Panc1 (cell line): ENCODE measurements around the gene CALHM1. TPM values are rescaled to one million over a fixed set of nuclear protein-coding genes. Genes with fewer than 3 reads are reported as not detected.

ENCODE experiments used
- ATAC-seq: fragments of 200-7000 bp; cut with Tn5 transposase; 2 replicates; pipeline ENCODE4 v1.9.1; 2020; ENCODE audit warnings: mild to moderate bottlenecking, moderate library complexity
- BruUV-seq: library from RNA; stranded (reverse); fragments of 400-500 nt; replicated peaks from 2 replicates; lab custom pipeline; 2021; lab: Mats Ljungman, UMichigan
- CTCF ChIA-PET: fragments of 300-600 bp; sonication (Branson Sonifier 250); formaldehyde crosslinking; loops from one replicate; lab custom pipeline; 2022; ENCODE audit warnings: antibody characterized with exemption; lab: Charles Lee
- POLR2A ChIA-PET: fragments of 300-600 bp; sonication (Branson Sonifier 250); formaldehyde crosslinking; loops from one replicate; lab custom pipeline; 2022; ENCODE audit warnings: antibody characterized with exemption; lab: Charles Lee
- DNase-seq: peaks from one replicate; pipeline ENCODE4 v3.0.0-alpha.2; 2010; ENCODE audit warnings: low read depth, low spot score
- H3K27ac ChIP-seq: 2 replicates; pipeline ENCODE4 v1.5.1; 2011; ENCODE audit warnings: mild to moderate bottlenecking, low read length, inconsistent platforms
- H3K27me3 ChIP-seq: fragments of 200-500 bp; sonication (Bioruptor generic); 2 replicates; pipeline ENCODE4 v1.6.0; 2014; ENCODE audit warnings: low read length, inconsistent platforms; ENCODE audit not compliant: control insufficient read depth, insufficient read depth
- H3K36me3 ChIP-seq: fragments of 200-500 bp; sonication (Bioruptor generic); 2 replicates; pipeline ENCODE4 v1.5.1; 2014; ENCODE audit warnings: inconsistent platforms, mild to moderate bottlenecking, low read length, moderate library complexity; ENCODE audit not compliant: control insufficient read depth, insufficient read depth
- H3K4me1 ChIP-seq: 2 replicates; pipeline ENCODE4 v1.5.1; 2011; ENCODE audit warnings: inconsistent platforms, mild to moderate bottlenecking, low read length, moderate library complexity; ENCODE audit not compliant: control insufficient read depth, insufficient read depth
- H3K4me3 ChIP-seq, 2 experiments: 2 replicates each; pipeline ENCODE4 v1.5.1; 2011 to 2012; ENCODE audit warnings: low read depth in 2 of 2, low read length in 2 of 2, mild to moderate bottlenecking in 2 of 2, inconsistent platforms in 1 of 2, moderate library complexity in 1 of 2
- H3K9me3 ChIP-seq: fragments of 200-500 bp; sonication (Bioruptor generic); 2 replicates; pipeline ENCODE4 v1.5.1; 2014; ENCODE audit warnings: low read depth, mild to moderate bottlenecking, inconsistent platforms, low read length, moderate library complexity; ENCODE audit not compliant: control insufficient read depth, insufficient read depth
- CTCF ChIP-seq: fragments of 450-650 bp; IDR thresholded peaks from 2 replicates; pipeline ENCODE4 v1.5.1; 2017; ENCODE audit warnings: mild to moderate bottlenecking
- POLR2AphosphoS5 ChIP-seq: IDR thresholded peaks from 2 replicates; pipeline ENCODE4 v1.6.1; 2012; ENCODE audit warnings: mild to moderate bottlenecking, low read depth, low read length, moderate library complexity
- SIN3A ChIP-seq: IDR thresholded peaks from 2 replicates; pipeline ENCODE4 v1.6.1; 2012; ENCODE audit warnings: low read depth, mild to moderate bottlenecking, low read length, moderate library complexity, borderline replicate concordance; ENCODE audit not compliant: insufficient read depth
- TCF7L2 ChIP-seq: IDR thresholded peaks from 2 replicates; pipeline ENCODE4 v1.6.1; 2011; ENCODE audit warnings: mild to moderate bottlenecking, low read depth, low read length, inconsistent platforms
- in situ Hi-C: cut with HindIII; loops from 2 replicates; pipeline ENCODE4 v1.10.0; 2016; ENCODE audit warnings: low sequenced_read_pairs, low pct_unique_long_range_greater_than_20kb
- intact Hi-C: fragments of 100-400 bp; cut with micrococcal nuclease; formaldehyde crosslinking; loops from one replicate; pipeline ENCODE4 v1.10.0; 2022; ENCODE audit not compliant: unreplicated experiment
- total RNA-seq: library from RNA; stranded (reverse); gene quantifications from one replicate; pipeline ENCODE4 v1.2.1, GENCODE V29; 2021; ENCODE audit not compliant: unreplicated experiment
- TF ChIP-seq, protein P1 (sequence below), 2 experiments: IDR thresholded peaks; 2 replicates each; pipeline ENCODE4 v1.6.1; 2011 to 2012; ENCODE audit warnings: low read depth in 2 of 2, control low read depth in 1 of 2, low read length in 1 of 2, mild to moderate bottlenecking in 1 of 2, moderate library complexity in 1 of 2; ENCODE audit not compliant: insufficient read depth in 1 of 2

Gene CALHM1
- total RNA-seq, 1 experiment from 2014 or later, result not detected

DNA sequence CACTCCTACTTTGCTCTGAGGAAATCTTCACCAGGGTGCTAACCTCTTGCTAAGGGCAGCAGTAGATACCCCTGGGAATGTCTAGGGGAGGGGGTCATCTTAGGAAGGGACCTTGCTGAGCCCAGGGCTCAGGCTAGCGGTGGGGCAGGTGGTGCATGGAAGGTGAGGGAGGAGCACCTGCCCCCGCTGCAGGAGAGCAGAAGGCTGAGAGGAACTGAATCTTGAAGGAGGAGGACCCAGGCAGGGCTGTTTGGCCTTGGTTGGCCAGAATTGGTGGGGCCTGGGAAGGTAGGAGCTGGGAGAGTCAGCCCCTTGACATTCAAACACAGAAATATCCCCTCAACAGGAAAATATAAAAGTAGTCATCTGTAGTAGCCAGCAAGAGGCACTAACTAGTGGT is 13.3 kb upstream of the CALHM1 start:
- POLR2A ChIA-PET, result no interaction called here
- CTCF ChIA-PET, result no interaction called here
- ATAC-seq, result no peak
- TF ChIP-seq, protein P1, sequence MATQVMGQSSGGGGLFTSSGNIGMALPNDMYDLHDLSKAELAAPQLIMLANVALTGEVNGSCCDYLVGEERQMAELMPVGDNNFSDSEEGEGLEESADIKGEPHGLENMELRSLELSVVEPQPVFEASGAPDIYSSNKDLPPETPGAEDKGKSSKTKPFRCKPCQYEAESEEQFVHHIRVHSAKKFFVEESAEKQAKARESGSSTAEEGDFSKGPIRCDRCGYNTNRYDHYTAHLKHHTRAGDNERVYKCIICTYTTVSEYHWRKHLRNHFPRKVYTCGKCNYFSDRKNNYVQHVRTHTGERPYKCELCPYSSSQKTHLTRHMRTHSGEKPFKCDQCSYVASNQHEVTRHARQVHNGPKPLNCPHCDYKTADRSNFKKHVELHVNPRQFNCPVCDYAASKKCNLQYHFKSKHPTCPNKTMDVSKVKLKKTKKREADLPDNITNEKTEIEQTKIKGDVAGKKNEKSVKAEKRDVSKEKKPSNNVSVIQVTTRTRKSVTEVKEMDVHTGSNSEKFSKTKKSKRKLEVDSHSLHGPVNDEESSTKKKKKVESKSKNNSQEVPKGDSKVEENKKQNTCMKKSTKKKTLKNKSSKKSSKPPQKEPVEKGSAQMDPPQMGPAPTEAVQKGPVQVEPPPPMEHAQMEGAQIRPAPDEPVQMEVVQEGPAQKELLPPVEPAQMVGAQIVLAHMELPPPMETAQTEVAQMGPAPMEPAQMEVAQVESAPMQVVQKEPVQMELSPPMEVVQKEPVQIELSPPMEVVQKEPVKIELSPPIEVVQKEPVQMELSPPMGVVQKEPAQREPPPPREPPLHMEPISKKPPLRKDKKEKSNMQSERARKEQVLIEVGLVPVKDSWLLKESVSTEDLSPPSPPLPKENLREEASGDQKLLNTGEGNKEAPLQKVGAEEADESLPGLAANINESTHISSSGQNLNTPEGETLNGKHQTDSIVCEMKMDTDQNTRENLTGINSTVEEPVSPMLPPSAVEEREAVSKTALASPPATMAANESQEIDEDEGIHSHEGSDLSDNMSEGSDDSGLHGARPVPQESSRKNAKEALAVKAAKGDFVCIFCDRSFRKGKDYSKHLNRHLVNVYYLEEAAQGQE (IDR thresholded peaks at IDR 0.05; ENCODE audit: insufficient read depth in 1 of 2, low read depth in 2 of 2, low read length in 1 of 2), result no peak
- no peak for TF ChIP-seq CTCF
- no peak for DNase-seq
- BruUV-seq, result no TSS peak
- Histone ChIP-seq H3K4me3 (no peak overlapping the region), H3K27me3 (no peaks in the 10 kb centered on the region; the same call in 1 of the 2 replicates), H3K27ac (no peak overlapping the region), H3K9me3 (no peaks in the 10 kb centered on the region), H3K4me1 (no peaks in the 10 kb centered on the region), H3K36me3 (no peaks in the 10 kb centered on the region)
- in situ Hi-C loops (loop anchor here (10.0 kb wide), 1 partner anchor 77 kb away; the partner anchor contains the start of genes ATP5MK and PDCD11), intact Hi-C loops (no loop called here)

- Histone ChIP-seq H3K4me1 (no peaks in the 10 kb centered on the region), H3K27me3 (no peaks in the 10 kb centered on the region; the same call in 1 of the 2 replicates), H3K27ac (no peak overlapping the region), H3K4me3 (no peak overlapping the region), H3K36me3 (no peaks in the 10 kb centered on the region), H3K9me3 (no peaks in the 10 kb centered on the region)
- TF ChIP-seq, protein P1 (IDR thresholded peaks at IDR 0.05; ENCODE audit: insufficient read depth in 1 of 2, low read depth in 2 of 2, low read length in 1 of 2), result no peak
- TF ChIP-seq CTCF, result no peak
- TF ChIP-seq POLR2AphosphoS5, result no peak
- no peak for TF ChIP-seq TCF7L2
- no peak for TF ChIP-seq SIN3A
- intact Hi-C loops, result no loop called here
- no TSS peak for BruUV-seq
- ATAC-seq (no peak), DNase-seq (no peak)
- in situ Hi-C loops, result loop anchor here (10.0 kb wide), 1 partner anchor 76 kb away; the partner anchor contains the start of genes ATP5MK and PDCD11
- ChIA-PET CTCF (interaction anchor here (1.4 kb wide), 1 partner anchor 122 kb away, joined by 3 read pairs; no protein-coding TSS in a partner anchor), POLR2A (no interaction called here)
These were observed 12.3 kb upstream of the CALHM1 start for GRCh38 chr10:103470761-103471653.
